SU-DHL-6 (cell line): Measurements from ENCODE around the gene SP2.

Experiments
- EZH2phosphoT487 ChIP-seq: fragments of 200-600 bp; sonication (generic), shearing (Covaris generic); conservative IDR thresholded peaks from 2 replicates; pipeline ENCODE4 v1.6.1; 2018; ENCODE audit warnings: mild to moderate bottlenecking, antibody characterized with exemption, low read length, moderate library complexity, mixed read lengths
- TF ChIP-seq, protein P1 (sequence below): fragments of 200-600 bp; sonication (generic); IDR thresholded peaks from one replicate; pipeline ENCODE4 v1.5.1; 2017; ENCODE audit warnings: antibody characterized with exemption, mild to moderate bottlenecking, low read length, moderate library complexity; ENCODE audit not compliant: insufficient read depth, poor library complexity, severe bottlenecking

DNA sequence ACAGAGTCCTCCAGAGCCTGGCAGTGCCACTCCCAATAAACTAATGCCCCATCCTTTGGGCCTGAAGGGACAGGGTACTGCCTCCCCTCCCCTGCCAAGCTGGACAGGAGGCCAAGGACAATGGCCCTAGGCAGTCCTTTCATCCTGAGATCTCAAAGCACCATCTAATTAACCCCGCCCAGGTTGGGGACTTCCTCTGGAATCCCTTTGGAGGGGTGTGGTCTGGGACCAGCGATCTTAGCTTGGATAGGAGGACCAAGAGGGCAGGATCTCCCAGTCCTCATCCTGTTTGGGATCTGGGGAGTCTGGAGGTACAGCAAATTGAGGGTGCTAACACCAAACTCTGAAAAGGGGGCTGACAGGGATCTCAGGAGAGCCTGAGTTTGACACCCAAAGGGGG, 26.9 kb upstream of the SP2 start:
- TF ChIP-seq, protein P1, sequence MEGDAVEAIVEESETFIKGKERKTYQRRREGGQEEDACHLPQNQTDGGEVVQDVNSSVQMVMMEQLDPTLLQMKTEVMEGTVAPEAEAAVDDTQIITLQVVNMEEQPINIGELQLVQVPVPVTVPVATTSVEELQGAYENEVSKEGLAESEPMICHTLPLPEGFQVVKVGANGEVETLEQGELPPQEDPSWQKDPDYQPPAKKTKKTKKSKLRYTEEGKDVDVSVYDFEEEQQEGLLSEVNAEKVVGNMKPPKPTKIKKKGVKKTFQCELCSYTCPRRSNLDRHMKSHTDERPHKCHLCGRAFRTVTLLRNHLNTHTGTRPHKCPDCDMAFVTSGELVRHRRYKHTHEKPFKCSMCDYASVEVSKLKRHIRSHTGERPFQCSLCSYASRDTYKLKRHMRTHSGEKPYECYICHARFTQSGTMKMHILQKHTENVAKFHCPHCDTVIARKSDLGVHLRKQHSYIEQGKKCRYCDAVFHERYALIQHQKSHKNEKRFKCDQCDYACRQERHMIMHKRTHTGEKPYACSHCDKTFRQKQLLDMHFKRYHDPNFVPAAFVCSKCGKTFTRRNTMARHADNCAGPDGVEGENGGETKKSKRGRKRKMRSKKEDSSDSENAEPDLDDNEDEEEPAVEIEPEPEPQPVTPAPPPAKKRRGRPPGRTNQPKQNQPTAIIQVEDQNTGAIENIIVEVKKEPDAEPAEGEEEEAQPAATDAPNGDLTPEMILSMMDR: no peak
- no peak for TF ChIP-seq EZH2phosphoT487
